H1 (cell line): ENCODE measurements around the gene SNAPC3. TPM values are rescaled to one million over a fixed set of nuclear protein-coding genes. Genes with fewer than 3 reads are reported as not detected.

Experiments used
- CHD1 ChIP-seq: IDR thresholded peaks from 2 replicates; pipeline ENCODE4 v1.6.1; 2012; ENCODE audit warnings: low read depth, low read length, improper control_type of control experiment
- EGR1 ChIP-seq: IDR thresholded peaks from 2 replicates; pipeline ENCODE4 v1.6.1; 2011; ENCODE audit warnings: low read depth, low read length, borderline replicate concordance
- MAX ChIP-seq: IDR thresholded peaks from 2 replicates; pipeline ENCODE4 v1.6.1; 2012; ENCODE audit warnings: inconsistent platforms
- polyA plus RNA-seq, 7 experiments: library from polyadenylated mRNA; depleted of rRNA in 3 of 7; stranded (reverse) in 5 of 7; unstranded in 2 of 7; fragments of >200 nt in 5 of 7; fragments of 200-250 nt in 2 of 7; gene quantifications; 1 replicate in 5 of 7; 2 replicates in 1 of 7; 4 replicates in 1 of 7; pipeline versions ENCODE4 v1.2.1 to v1.2.3, GENCODE V29; 2011 to 2013; ENCODE audit warnings: missing spikeins in 2 of 7, mixed read lengths in 2 of 7
- total RNA-seq: library from RNA; stranded (reverse); fragmentation: NEBNext Ultra II Directional; extraction: Animal tissue kit (Norgen Biotek cat#: 25700); gene quantifications from 2 replicates; pipeline ENCODE4 v1.2.1, GENCODE V29; 2021

SNAPC3 gene
- total and polyA plus RNA-seq, 2 of the 8 experiments (the other 6 are each of a cell fraction or from before 2014, with no cell fraction given), result 11.9 to 25.8 TPM

- peak; percentile 81 for TF ChIP-seq MAX
- TF ChIP-seq CHD1, result no peak
- TF ChIP-seq EGR1, result 0 out of 2 replicates have a peak, but pooled peaks have one; percentile 15
Observed at GRCh38 chr9:15422372-15423230, at the start of gene SNAPC3 (continued).
